ENCODE measurements around the gene SMDT1. TPM values are rescaled to one million over a fixed set of nuclear protein-coding genes. Genes with fewer than 3 reads are reported as not detected.
"Not testable (repeated sequence)": the region's sequence is repeated elsewhere in the genome, so short reads cannot be mapped to it uniquely, and the experiment has no call there.

Gene SMDT1
- total RNA-seq, 2 donors from 2014 or later, result 145 to 148 TPM

- intact Hi-C loops (cut with DNase I, micrococcal nuclease), result loop anchor here in 1 of 2 donors (10.0 kb wide), 1 partner anchor 344 kb away; the partner anchor contains the start of gene NFAM1
- DNase-seq (peak; percentile 98 to 99), ATAC-seq (peak; percentile 90)
These were observed 11.3 kb downstream of the SMDT1 start, which contains the start of gene NDUFA6 for GRCh38 chr22:42090596-42091454. Gene NDUFA6, minus strand, starts transcription at chr22:42090772. Its CDS starts 28 bp downstream, at chr22:42090744.

- ATAC-seq, result peak; percentile 6
- intact Hi-C loops (cut with DNase I, micrococcal nuclease), result loop anchor here in 1 of 2 donors (10.0 kb wide), 1 partner anchor 343 kb away; the partner anchor contains the start of gene NFAM1
- DNase-seq, result no peak
These were observed 11.9 kb downstream of the SMDT1 start for GRCh38 chr22:42091455-42091782.

- intact Hi-C loops (cut with DNase I, micrococcal nuclease), result no loop called here
- ATAC-seq, result no peak
These were observed 21.7 kb downstream of the SMDT1 start for GRCh38 chr22:42101199-42101598.

GRCh38 chr22:42104332-42104860 is 24.9 kb downstream of the SMDT1 start:
- DNase-seq; intact Hi-C loops (cut with DNase I, micrococcal nuclease); ATAC-seq: not testable (repeated sequence)

More at GRCh38 chr22:42101199-42101598, 21.7 kb downstream of the SMDT1 start:
- no peak for DNase-seq

- ATAC-seq, result no peak
- DNase-seq, result no peak
- intact Hi-C loops (cut with DNase I, micrococcal nuclease), result no loop called here
These were observed 29.3 kb downstream of the SMDT1 start for GRCh38 chr22:42108848-42109247.

GRCh38 chr22:42111798-42112197 is 32.3 kb downstream of the SMDT1 start:
- intact Hi-C loops (cut with DNase I, micrococcal nuclease), result no loop called here
- ATAC-seq, result no peak
- DNase-seq, result no peak

GRCh38 chr22:42112793-42113192 is 33.3 kb downstream of the SMDT1 start:
- intact Hi-C loops (cut with DNase I, micrococcal nuclease); ATAC-seq; DNase-seq: not testable (repeated sequence)

- ATAC-seq, result no peak
- intact Hi-C loops (cut with DNase I, micrococcal nuclease), result no loop called here
- no peak for DNase-seq
These were observed 35.2 kb downstream of the SMDT1 start for GRCh38 chr22:42114721-42115120.

GRCh38 chr22:42115420-42115830 is 35.9 kb downstream of the SMDT1 start:
- intact Hi-C loops (cut with DNase I, micrococcal nuclease); DNase-seq: not testable (repeated sequence)

GRCh38 chr22:42116848-42117424 is 37.4 kb downstream of the SMDT1 start:
- peak in 1 of 2 donors; percentile 67 for DNase-seq
- intact Hi-C loops (cut with DNase I, micrococcal nuclease), result no loop called here
- peak; percentile 66 for ATAC-seq

More at GRCh38 chr22:42115420-42115830, 35.9 kb downstream of the SMDT1 start:
- not testable (repeated sequence) for ATAC-seq

- DNase-seq; intact Hi-C loops (cut with DNase I, micrococcal nuclease): not testable (repeated sequence)
- ATAC-seq, result peak; percentile 83
These were observed 40.9 kb downstream of the SMDT1 start for GRCh38 chr22:42120231-42121021.

- intact Hi-C loops (cut with DNase I, micrococcal nuclease); ATAC-seq: not testable (repeated sequence)
These were observed 44.0 kb downstream of the SMDT1 start for GRCh38 chr22:42123529-42123928.

GRCh38 chr22:42127606-42128005 is 48.1 kb downstream of the SMDT1 start:
- intact Hi-C loops (cut with DNase I, micrococcal nuclease), result no loop called here
- ATAC-seq, result no peak
- no peak for DNase-seq

More at GRCh38 chr22:42123529-42123928, 44.0 kb downstream of the SMDT1 start:
- DNase-seq, result not testable (repeated sequence)

GRCh38 chr22:42128007-42128406 is 48.5 kb downstream of the SMDT1 start:
- DNase-seq; ATAC-seq; intact Hi-C loops (cut with DNase I, micrococcal nuclease): not testable (repeated sequence)

GRCh38 chr22:42128776-42129694 is 49.5 kb downstream of the SMDT1 start:
- intact Hi-C loops (cut with DNase I, micrococcal nuclease), result not testable (repeated sequence)
- peak; percentile 67 to 84 for DNase-seq
- ATAC-seq, result peak; percentile 72

- intact Hi-C loops (cut with DNase I, micrococcal nuclease); DNase-seq: not testable (repeated sequence)
- peak; percentile 26 for ATAC-seq
These were observed 50.7 kb downstream of the SMDT1 start for GRCh38 chr22:42130182-42130581.

GRCh38 chr22:42130639-42131431 is 51.3 kb downstream of the SMDT1 start, which contains the start of gene CYP2D6:
Gene CYP2D6, minus strand, starts transcription at chr22:42130810. Its CDS starts 19 bp downstream, at chr22:42130791.
- DNase-seq (peak; percentile 41 to 47), ATAC-seq (peak; percentile 71)
- intact Hi-C loops (cut with DNase I, micrococcal nuclease), result not testable (repeated sequence)

Data from left colon (tissue), 2 donors.